SU-DHL-6 (cell line): ENCODE data around the gene G0S2.

Experiments
- H2AFZ ChIP-seq: fragments of 200-600 bp; sonication (generic); 2 replicates; pipeline ENCODE4 v1.6.1; 2014; ENCODE audit warnings: low read depth, mild to moderate bottlenecking, moderate library complexity, mixed read lengths, antibody characterized with exemption, low read length; ENCODE audit not compliant: severe bottlenecking
- H3F3A ChIP-seq: fragments of 200-600 bp; shearing (Covaris generic); 2 replicates; pipeline ENCODE4 v1.6.0; 2016; ENCODE audit warnings: antibody characterized with exemption, mild to moderate bottlenecking; ENCODE audit not compliant: insufficient read depth
- H3K27ac ChIP-seq: fragments of 200-600 bp; sonication (generic); 2 replicates; pipeline ENCODE4 v1.5.1; 2016; ENCODE audit warnings: low read depth, mild to moderate bottlenecking, low read length, moderate library complexity, mixed read lengths
- H3K27me3 ChIP-seq: fragments of 200-600 bp; sonication (generic), shearing (Covaris generic); 2 replicates; pipeline ENCODE4 v1.6.0; 2014; ENCODE audit warnings: mild to moderate bottlenecking, low read length
- H3K36me3 ChIP-seq: fragments of 200-600 bp; sonication (generic); 2 replicates; pipeline ENCODE4 v1.6.1; 2014; ENCODE audit warnings: mild to moderate bottlenecking, low read length, mixed read lengths
- H3K4me2 ChIP-seq: fragments of 300-600, 200-600 bp; shearing (Covaris generic), sonication (generic); 2 replicates; pipeline ENCODE4 v1.6.0; 2014; ENCODE audit warnings: low read length, low read depth, mild to moderate bottlenecking; ENCODE audit not compliant: poor library complexity, severe bottlenecking
- H3K4me3 ChIP-seq: fragments of 200-600 bp; sonication (generic); 2 replicates; pipeline ENCODE4 v1.5.1; 2014; ENCODE audit warnings: antibody characterized with exemption, low read length, mild to moderate bottlenecking, mixed read lengths; ENCODE audit not compliant: insufficient read depth, poor library complexity, severe bottlenecking
- H3K79me2 ChIP-seq: fragments of 200-600 bp; sonication (generic); 2 replicates; pipeline ENCODE4 v1.6.1; 2014; ENCODE audit warnings: mild to moderate bottlenecking, low read length, moderate library complexity; ENCODE audit not compliant: insufficient read depth
- H3K9ac ChIP-seq: fragments of 200-600 bp; sonication (generic); 2 replicates; pipeline ENCODE4 v1.7.0; 2014; ENCODE audit warnings: mild to moderate bottlenecking, low read length
- H3K9me2 ChIP-seq: fragments of 200-600 bp; sonication (generic); replicated peaks from 2 replicates; pipeline ENCODE4 v1.6.1; 2014; ENCODE audit warnings: low read length; ENCODE audit not compliant: insufficient read depth
- H3K9me3 ChIP-seq: fragments of 200-600 bp; sonication (generic); 2 replicates; pipeline ENCODE4 v1.6.1; 2014; ENCODE audit warnings: low read length, mixed read lengths; ENCODE audit not compliant: insufficient read depth
- H4K20me1 ChIP-seq: fragments of 200-600 bp; sonication (generic); 2 replicates; pipeline ENCODE4 v1.6.1; 2014; ENCODE audit warnings: low read depth, mild to moderate bottlenecking, antibody characterized with exemption, low read length, moderate library complexity, mixed read lengths
- CTCF ChIP-seq: fragments of 200-600 bp; sonication (generic); IDR thresholded peaks from one replicate; pipeline ENCODE4 v1.5.1; 2017; ENCODE audit warnings: antibody characterized with exemption, mild to moderate bottlenecking, low read length, moderate library complexity; ENCODE audit not compliant: insufficient read depth, poor library complexity, severe bottlenecking
- EZH2phosphoT487 ChIP-seq: fragments of 200-600 bp; sonication (generic), shearing (Covaris generic); conservative IDR thresholded peaks from 2 replicates; pipeline ENCODE4 v1.6.1; 2018; ENCODE audit warnings: mild to moderate bottlenecking, antibody characterized with exemption, low read length, moderate library complexity, mixed read lengths

Gene G0S2

GRCh38 chr1:209661071-209661470, 14.1 kb upstream of the G0S2 start:
- no peak overlapping the region for H3K4me3 ChIP-seq
- no peaks in the 10 kb centered on the region for H3K27me3 ChIP-seq
- no peaks in the 10 kb centered on the region for H3K79me2 ChIP-seq
- H3K9me3 ChIP-seq: no peaks in the 10 kb centered on the region
- no peaks in the 10 kb centered on the region for H3K36me3 ChIP-seq
- no peaks in the 10 kb centered on the region for H3F3A ChIP-seq
- no peak overlapping the region for H3K9ac ChIP-seq
- H3K27ac ChIP-seq: no peak overlapping the region
- no peak for TF ChIP-seq CTCF
- TF ChIP-seq EZH2phosphoT487: no peak
- no peaks in the 10 kb centered on the region for H4K20me1 ChIP-seq
- H3K9me2 ChIP-seq: no peaks in the 10 kb centered on the region
- H2AFZ ChIP-seq: no peak overlapping the region
- no peak overlapping the region for H3K4me2 ChIP-seq

GRCh38 chr1:209662879-209663327, 12.3 kb upstream of the G0S2 start:
- H4K20me1 ChIP-seq: no peaks in the 10 kb centered on the region
- H3K4me3 ChIP-seq: no peak overlapping the region
- no peaks in the 10 kb centered on the region for H3K9me2 ChIP-seq
- TF ChIP-seq CTCF (no peak), EZH2phosphoT487 (no peak)
- no peak overlapping the region for H3K4me2 ChIP-seq
- H3F3A ChIP-seq: no peaks in the 10 kb centered on the region
- H3K9ac ChIP-seq: no peak overlapping the region
- H2AFZ ChIP-seq: no peak overlapping the region
- no peak overlapping the region for H3K27ac ChIP-seq
- no peaks in the 10 kb centered on the region for H3K9me3 ChIP-seq
- no peaks in the 10 kb centered on the region for H3K36me3 ChIP-seq
- no peaks in the 10 kb centered on the region for H3K27me3 ChIP-seq
- H3K79me2 ChIP-seq: no peaks in the 10 kb centered on the region

GRCh38 chr1:209667103-209667502, 8.1 kb upstream of the G0S2 start:
- no peak overlapping the region for H3K27ac ChIP-seq
- no peak overlapping the region for H3K9ac ChIP-seq
- H4K20me1 ChIP-seq: no peaks in the 10 kb centered on the region
- H3K4me2 ChIP-seq: no peak overlapping the region
- no peak overlapping the region for H2AFZ ChIP-seq
- no peaks in the 10 kb centered on the region for H3K9me3 ChIP-seq
- H3K4me3 ChIP-seq: no peak overlapping the region
- TF ChIP-seq EZH2phosphoT487 (no peak), CTCF (no peak)
- H3F3A ChIP-seq: no peaks in the 10 kb centered on the region
- no peaks in the 10 kb centered on the region for H3K36me3 ChIP-seq
- H3K79me2 ChIP-seq: no peaks in the 10 kb centered on the region
- no peaks in the 10 kb centered on the region for H3K9me2 ChIP-seq
- no peaks in the 10 kb centered on the region for H3K27me3 ChIP-seq
